Ovary (tissue), 9 donors: ENCODE measurements around the gene CCDC121. TPM values are rescaled to one million over a fixed set of nuclear protein-coding genes. Genes with fewer than 3 reads are reported as not detected.
"Not testable (repeated sequence)": the region's sequence is repeated elsewhere in the genome, so short reads cannot be mapped to it uniquely, and the experiment has no call there.

ENCODE experiments used
- DNase-seq, 5 donors: peaks; one replicate each; pipeline ENCODE4 v3.0.0-alpha.2; 2019 to 2020
- H3K27ac ChIP-seq, 2 donors: fragments of 200-600 bp; one replicate each; pipeline versions ENCODE4 v1.5.1 to v1.8.0; 2019 to 2022
- H3K27me3 ChIP-seq: fragments of 200-600 bp; one replicate; pipeline ENCODE4 v1.8.0; 2022
- H3K36me3 ChIP-seq: fragments of 200-600 bp; sonication (generic); one replicate; pipeline ENCODE4 v1.5.1; 2019
- H3K4me1 ChIP-seq: one replicate; pipeline ENCODE4 v1.8.1; 2013; ENCODE audit warnings: mild to moderate bottlenecking, moderate library complexity; ENCODE audit not compliant: insufficient read depth
- H3K4me3 ChIP-seq: fragments of 200-600 bp; sonication (generic); one replicate; pipeline ENCODE4 v1.5.1; 2017
- H3K9me3 ChIP-seq, 2 donors: fragments of 200-600 bp in 1 of 2; sonication (generic) in 1 of 2; one replicate each; pipeline versions ENCODE4 v1.5.1 to v1.8.1; 2013 to 2019; ENCODE audit warnings: mild to moderate bottlenecking in 1 of 2, moderate library complexity in 1 of 2
- CTCF ChIP-seq, 3 donors: fragments of 450-650 bp in 2 of 3; fragments of 200-600 bp in 1 of 3; IDR thresholded peaks; one replicate each; pipeline versions ENCODE4 v1.5.1 to v1.8.0; 2016 to 2022; ENCODE audit warnings: antibody characterized with exemption in 3 of 3, mild to moderate bottlenecking in 1 of 3
- EP300 ChIP-seq: sonication (generic); formaldehyde crosslinking; IDR thresholded peaks from one replicate; pipeline ENCODE4 v1.6.1; 2017; ENCODE audit warnings: antibody characterized with exemption
- POLR2A ChIP-seq: fragments of 450-650 bp; IDR thresholded peaks from one replicate; pipeline ENCODE4 v1.6.1; 2017; ENCODE audit warnings: antibody characterized with exemption, mild to moderate bottlenecking, moderate library complexity
- WGBS, 3 donors: extraction: QIAGEN DNeasy Blood & Tissue Kit in 1 of 3; methylation state at CpG; one replicate each; pipeline versions ENCODE4 v1.1.5 to v1.1.7; 2013 to 2017; 5-methylcytosine and 5-hydroxymethylcytosine counted together
- intact Hi-C, 4 donors: fragments of 100-400 bp; cut with DNase I; formaldehyde crosslinking; loops; one replicate each; pipeline versions ENCODE4 v1.11.0 to v1.15.1; 2022 to 2023
- polyA plus RNA-seq, 2 donors: library from polyadenylated mRNA; stranded (reverse); fragments of 200-250 nt in 1 of 2; fragments of 350-450 nt in 1 of 2; fragmentation: Illumina TruSeq in 1 of 2; extraction: RNeasy Lipid Tissue Mini Kit (QIAGEN cat#74804) in 1 of 2; gene quantifications; one replicate each; pipeline ENCODE4 v1.2.3, GENCODE V29; 2013 to 2014
- total RNA-seq, 7 donors: library from RNA; depleted of rRNA in 2 of 7; stranded (reverse); fragments of >200 nt in 2 of 7; fragmentation: NEBNext Ultra II Directional in 3 of 7; extraction: Animal tissue kit (Norgen Biotek cat#: 25700) in 3 of 7; gene quantifications; one replicate each; pipeline versions ENCODE4 v1.1.0 to v1.2.4, GENCODE V29; 2016 to 2023
- donor health status: DM: no; HTN: no; CAD: no; lungs with moderate emphysema.
- donor health status: DM: no; HTN: no; CAD: no.
- donor health status: Bipolar disorder and iron deficiency.
- donor health status: DM: yes; HTN: yes; CAD: no.
- donor health status: DM: no; HTN: no; CAD: no.
- donor health status: DM: yes; HTN: yes; CAD: no.

CCDC121 gene
- total and polyA plus RNA-seq, 9 donors: 3.2 to 8.8 (median 6.4) TPM

GRCh38 chr2:27621524-27621923 is 7.3 kb downstream of the CCDC121 start:
- intact Hi-C loops: no loop called here
- 64 to 69% (median 68%) methylated on average over 1 of the region's 1 CpG for WGBS, 3 donors

DNA sequence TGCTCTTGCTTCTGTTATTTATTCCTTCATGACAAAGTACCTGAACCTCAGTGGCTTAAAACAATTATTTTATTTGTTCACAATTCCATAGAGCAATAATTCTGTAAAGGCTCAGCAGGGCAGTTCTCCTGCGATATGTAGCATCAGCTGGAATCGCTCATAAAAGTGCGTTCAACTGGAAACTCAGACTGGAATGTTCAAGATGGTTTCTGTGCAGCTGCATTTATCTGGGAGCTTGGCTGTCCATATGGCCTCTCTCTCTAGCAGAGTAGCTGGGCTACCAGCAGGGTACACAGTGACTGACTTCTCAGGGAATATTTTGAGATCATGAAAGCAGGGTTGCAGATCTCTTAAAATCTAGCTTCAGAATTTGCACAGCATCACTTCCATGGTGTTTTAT is 13.5 kb downstream of the CCDC121 start:
- Histone ChIP-seq H3K27me3 (no peaks in the 10 kb centered on the region), H3K27ac (no peak overlapping the region), H3K36me3 (no peaks in the 10 kb centered on the region), H3K4me1 (no peaks in the 10 kb centered on the region), H3K9me3 (no peaks in the 10 kb centered on the region), H3K4me3 (no peak overlapping the region)
- intact Hi-C loops: no loop called here
- no peak for TF ChIP-seq CTCF (IDR thresholded peaks at IDR 0.05)
- no peak for TF ChIP-seq POLR2A
- no peak for TF ChIP-seq EP300
- DNase-seq: no peak
- WGBS, 3 donors: 97 to 98% (median 98%) methylated on average over 3 of the region's 3 CpGs

More at GRCh38 chr2:27621524-27621923, 7.3 kb downstream of the CCDC121 start:
- Histone ChIP-seq H3K4me1 (no peaks in the 10 kb centered on the region), H3K27ac (no peak overlapping the region), H3K36me3 (no peaks in the 10 kb centered on the region), H3K4me3 (no peak overlapping the region), H3K9me3 (no peaks in the 10 kb centered on the region), H3K27me3 (no peaks in the 10 kb centered on the region)
- no peak for DNase-seq
- TF ChIP-seq CTCF (IDR thresholded peaks at IDR 0.05): no peak
- TF ChIP-seq EP300: no peak
- TF ChIP-seq POLR2A: no peak

DNA sequence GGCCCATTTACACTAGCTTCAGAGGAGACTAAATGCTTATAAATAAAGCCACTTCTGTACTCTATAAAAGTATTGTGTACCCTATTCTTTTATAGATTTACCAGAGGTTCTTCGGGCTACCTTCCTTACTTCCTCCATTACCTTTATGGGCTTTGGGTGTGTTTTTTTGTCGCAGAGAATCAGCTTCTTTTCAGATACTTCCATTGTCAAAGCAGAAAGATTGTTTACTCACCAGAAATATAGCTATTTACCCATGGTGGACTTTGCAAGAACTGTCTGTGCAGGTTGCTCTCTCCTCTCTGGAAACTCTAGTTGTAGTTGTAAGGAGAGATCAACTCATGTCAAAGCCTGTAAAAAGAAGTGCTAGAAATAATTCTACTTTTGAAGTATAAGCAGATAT is 14.8 kb downstream of the CCDC121 start:
- TF ChIP-seq CTCF (IDR thresholded peaks at IDR 0.05) (no peak), POLR2A (no peak), EP300 (no peak)
- H3K27ac ChIP-seq: no peak overlapping the region
- H3K27me3 ChIP-seq: no peaks in the 10 kb centered on the region
- DNase-seq: no peak
- no peaks in the 10 kb centered on the region for H3K4me1 ChIP-seq
- 94 to 99% (median 98%) methylated on average over 2 of the region's 2 CpGs for WGBS, 3 donors
- no peaks in the 10 kb centered on the region for H3K9me3 ChIP-seq
- no peak overlapping the region for H3K4me3 ChIP-seq
- H3K36me3 ChIP-seq: no peaks in the 10 kb centered on the region
- intact Hi-C loops: no loop called here

DNA sequence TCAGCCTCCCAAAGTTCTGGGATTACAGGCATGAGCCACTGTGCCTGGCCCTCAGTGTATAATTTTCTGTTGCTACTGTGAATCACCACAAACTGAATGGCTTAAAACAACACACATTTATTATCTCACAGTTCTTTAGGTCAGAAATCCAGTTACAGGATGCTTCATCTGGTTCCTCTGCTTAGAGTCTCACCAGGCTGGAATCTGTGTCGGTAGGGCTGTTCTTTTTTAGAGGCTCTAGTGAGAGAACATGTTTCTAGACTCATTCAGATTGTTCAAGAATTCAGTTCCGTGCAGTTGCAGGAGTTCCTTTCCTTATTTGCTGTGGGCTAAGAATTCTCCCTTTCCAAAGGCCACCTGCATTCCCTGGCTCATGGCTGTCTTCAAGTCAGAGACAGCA is 22.2 kb downstream of the CCDC121 start:
- intact Hi-C loops: no loop called here
- Histone ChIP-seq H3K27me3 (no peaks in the 10 kb centered on the region), H3K9me3 (no peaks in the 10 kb centered on the region), H3K36me3 (no peaks in the 10 kb centered on the region), H3K4me3 (no peak overlapping the region), H3K27ac (no peak overlapping the region), H3K4me1 (no peaks in the 10 kb centered on the region)
- no peak for TF ChIP-seq EP300
- 78 to 88% (median 78%) methylated on average over 2 of the region's 2 CpGs for WGBS, 3 donors
- DNase-seq: no peak

DNA sequence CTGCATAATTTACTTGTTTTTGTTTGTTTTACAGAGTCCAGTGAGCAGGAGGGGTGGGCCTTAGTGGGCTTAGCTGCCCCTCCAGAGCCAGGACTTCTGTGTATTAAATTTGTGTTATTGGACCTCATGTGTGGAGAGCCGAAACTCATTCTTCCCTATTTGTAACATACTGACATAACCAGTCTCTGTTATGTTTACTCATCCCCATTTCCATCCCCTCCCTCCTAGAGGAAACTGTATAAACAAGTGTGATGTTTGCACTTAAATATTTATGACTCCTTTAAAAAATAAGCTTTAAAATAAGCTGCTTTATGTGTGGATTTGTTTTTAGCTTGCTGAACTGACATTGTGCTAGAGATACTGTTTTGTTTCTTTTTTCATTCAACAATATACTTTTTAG is 32.2 kb downstream of the CCDC121 start:
- Histone ChIP-seq H3K36me3 (no peaks in the 10 kb centered on the region), H3K4me1 (no peaks in the 10 kb centered on the region), H3K27ac (no peak overlapping the region), H3K9me3 (peaks cover 0 to 3% of the 10 kb centered on the region in 2 donors), H3K4me3 (no peak overlapping the region), H3K27me3 (no peaks in the 10 kb centered on the region)
- intact Hi-C loops: no loop called here
- no peak for DNase-seq
- TF ChIP-seq CTCF (IDR thresholded peaks at IDR 0.05) (no peak), POLR2A (no peak), EP300 (no peak)
- WGBS, 3 donors: 89 to 99% (median 94%) methylated on average over 1 of the region's 1 CpG

- H3K27me3 ChIP-seq, H3K4me3 ChIP-seq, H3K36me3 ChIP-seq, H3K9me3 ChIP-seq, H3K27ac ChIP-seq, intact Hi-C loops, H3K4me1 ChIP-seq, DNase-seq: not testable (repeated sequence)
- WGBS, 3 donors: 97 to 98% (median 98%) methylated on average over 9 of the region's 9 CpGs
These were observed 33.4 kb downstream of the CCDC121 start for GRCh38 chr2:27595412-27595811.

DNA sequence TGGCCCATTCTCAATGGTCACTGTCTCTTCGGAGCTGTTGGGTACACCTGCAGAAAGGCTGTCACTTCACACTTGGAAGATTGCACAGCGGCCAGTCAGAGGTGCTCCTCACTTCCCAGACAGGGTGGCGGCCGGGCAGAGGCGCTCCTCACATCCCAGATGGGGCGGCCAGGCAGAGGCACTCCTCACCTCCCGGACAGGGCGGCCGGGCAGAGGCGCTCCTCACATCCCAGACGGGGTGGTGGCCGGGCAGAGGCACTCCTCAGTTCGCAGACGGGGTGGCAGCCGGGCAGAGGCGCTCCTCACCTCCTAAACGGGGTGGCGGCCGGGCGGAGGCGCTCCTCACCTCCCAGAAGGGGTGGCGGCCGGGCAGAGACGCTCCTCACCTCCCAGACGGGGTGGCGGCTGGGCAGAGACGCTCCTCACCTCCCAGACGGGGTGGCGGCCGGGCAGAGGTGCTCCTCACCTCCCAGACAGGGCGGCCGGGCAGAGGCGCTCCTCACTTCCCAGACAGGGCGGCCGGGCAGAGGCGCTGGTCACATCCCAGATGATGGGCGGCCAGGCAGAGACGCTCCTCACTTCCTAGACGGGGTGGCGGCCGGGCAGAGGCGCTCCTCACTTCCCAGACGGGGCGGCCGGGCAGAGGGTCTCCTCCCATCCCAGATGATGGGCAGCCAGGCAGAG is 34.6 kb downstream of the CCDC121 start:
- DNase-seq, intact Hi-C loops: not testable (repeated sequence)

More for the DNA sequence above, 34.6 kb downstream of the CCDC121 start:
- not testable (repeated sequence) for H3K9me3 ChIP-seq, H3K27ac ChIP-seq, H3K4me3 ChIP-seq, H3K4me1 ChIP-seq, H3K36me3 ChIP-seq, H3K27me3 ChIP-seq
- WGBS, 3 donors: 96 to 99% (median 97%) methylated on average over 19 to 45 of the region's 45 CpGs
